IgD-negative memory B cell (primary cell): Measurements from ENCODE around the gene UBE2S. TPM values are rescaled to one million over a fixed set of nuclear protein-coding genes. Genes with fewer than 3 reads are reported as not detected.
"Not testable (repeated sequence)": the region's sequence is repeated elsewhere in the genome, so short reads cannot be mapped to it uniquely, and the experiment has no call there.

Experiments
- H3K27ac Mint-ChIP-seq, 3 donors: one replicate each; pipeline ENCODE4 v1.8.0; 2020 to 2022; ENCODE audit warnings: mild to moderate bottlenecking in 3 of 3, mixed read lengths in 3 of 3, moderate library complexity in 1 of 3
- H3K27me3 Mint-ChIP-seq: one replicate; pipeline ENCODE4 v1.8.0; 2021; ENCODE audit warnings: mixed read lengths
- H3K36me3 Mint-ChIP-seq: one replicate; pipeline ENCODE4 v1.8.0; 2020; ENCODE audit warnings: mild to moderate bottlenecking, mixed read lengths
- H3K4me1 Mint-ChIP-seq, 3 donors: one replicate each; pipeline ENCODE4 v1.8.0; 2020 to 2022; ENCODE audit warnings: mixed read lengths in 3 of 3, mild to moderate bottlenecking in 1 of 3
- H3K4me3 Mint-ChIP-seq, 4 donors: one replicate each; pipeline ENCODE4 v1.8.0; 2020 to 2022; ENCODE audit warnings: mild to moderate bottlenecking in 4 of 4, mixed read lengths in 4 of 4, moderate library complexity in 3 of 4
- H3K9me3 Mint-ChIP-seq, 3 donors: one replicate each; pipeline ENCODE4 v1.8.0; 2020 to 2021; ENCODE audit warnings: mixed read lengths in 3 of 3, mild to moderate bottlenecking in 1 of 3
- polyA plus RNA-seq: library from polyadenylated mRNA; unstranded; fragments of 300-500 nt; fragmentation: Illumina TruSeq; gene quantifications from one replicate; pipeline ENCODE4 v1.2.3, GENCODE V29; 2021

The UBE2S gene
- polyA plus RNA-seq, 1 donor from 2014 or later = 37.6 TPM

- H3K4me3 Mint-ChIP-seq = no peak overlapping the region
- H3K4me1 Mint-ChIP-seq = peaks cover 0 to 7% (median 0%) of the 10 kb centered on the region in 3 donors
- no peak overlapping the region for H3K27ac Mint-ChIP-seq
- peaks cover 2% of the 10 kb centered on the region for H3K36me3 Mint-ChIP-seq
- peaks cover 0 to 3% (median 0%) of the 10 kb centered on the region in 3 donors for H3K9me3 Mint-ChIP-seq
- H3K27me3 Mint-ChIP-seq = peaks cover 37% of the 10 kb centered on the region
These were observed 23.6 kb upstream of the UBE2S start for GRCh38 chr19:55431183-55431582.

GRCh38 chr19:55426042-55426441 is 18.5 kb upstream of the UBE2S start:
- Mint-ChIP-seq H3K27ac (no peak overlapping the region), H3K4me1 (peaks cover 0 to 4% (median 2%) of the 10 kb centered on the region in 3 donors), H3K4me3 (no peak overlapping the region), H3K36me3 (peaks cover 2% of the 10 kb centered on the region), H3K27me3 (peaks cover 39% of the 10 kb centered on the region), H3K9me3 (peaks cover 0 to 4% (median 2%) of the 10 kb centered on the region in 3 donors)

GRCh38 chr19:55424518-55424917 is 16.9 kb upstream of the UBE2S start:
- H3K36me3 Mint-ChIP-seq = peaks cover 2% of the 10 kb centered on the region
- H3K9me3 Mint-ChIP-seq = peaks cover 0 to 2% (median 2%) of the 10 kb centered on the region in 3 donors
- H3K4me1 Mint-ChIP-seq = peaks cover 0 to 2% (median 2%) of the 10 kb centered on the region in 3 donors
- peaks cover 37% of the 10 kb centered on the region for H3K27me3 Mint-ChIP-seq
- H3K27ac Mint-ChIP-seq = no peak overlapping the region
- no peak overlapping the region for H3K4me3 Mint-ChIP-seq

GRCh38 chr19:55423225-55424005 is 15.8 kb upstream of the UBE2S start:
- H3K27me3 Mint-ChIP-seq = peaks cover 30% of the 10 kb centered on the region
- peaks cover 0 to 2% (median 0%) of the 10 kb centered on the region in 3 donors for H3K4me1 Mint-ChIP-seq
- H3K36me3 Mint-ChIP-seq = peaks cover 2% of the 10 kb centered on the region
- peaks cover 0 to 2% (median 2%) of the 10 kb centered on the region in 3 donors for H3K9me3 Mint-ChIP-seq
- no peak overlapping the region for H3K27ac Mint-ChIP-seq
- no peak overlapping the region for H3K4me3 Mint-ChIP-seq

GRCh38 chr19:55421281-55421680 is 13.7 kb upstream of the UBE2S start:
- H3K4me3 Mint-ChIP-seq, H3K9me3 Mint-ChIP-seq, H3K27ac Mint-ChIP-seq: not testable (repeated sequence)

GRCh38 chr19:55419624-55420236 is 12.1 kb upstream of the UBE2S start:
- Mint-ChIP-seq H3K4me3 (no peak overlapping the region), H3K9me3 (peaks cover 0 to under 1% (median 0%) of the 10 kb centered on the region in 3 donors), H3K27me3 (peaks cover 24% of the 10 kb centered on the region), H3K36me3 (no peaks in the 10 kb centered on the region), H3K27ac (no peak overlapping the region), H3K4me1 (peaks cover 0 to 2% (median 0%) of the 10 kb centered on the region in 3 donors)

More at GRCh38 chr19:55421281-55421680, 13.7 kb upstream of the UBE2S start:
- peaks cover 30% of the 10 kb centered on the region for H3K27me3 Mint-ChIP-seq
- H3K36me3 Mint-ChIP-seq, H3K4me1 Mint-ChIP-seq: not testable (repeated sequence)

- H3K4me1 Mint-ChIP-seq = peaks cover 0 to 2% (median 0%) of the 10 kb centered on the region in 3 donors
- peaks cover 22% of the 10 kb centered on the region for H3K27me3 Mint-ChIP-seq
- H3K9me3 Mint-ChIP-seq = no peaks in the 10 kb centered on the region
- no peak overlapping the region for H3K4me3 Mint-ChIP-seq
- no peak overlapping the region for H3K27ac Mint-ChIP-seq
- no peaks in the 10 kb centered on the region for H3K36me3 Mint-ChIP-seq
These were observed 11.5 kb upstream of the UBE2S start for GRCh38 chr19:55419103-55419502.

GRCh38 chr19:55418185-55418584 is 10.6 kb upstream of the UBE2S start:
- no peak overlapping the region for H3K4me3 Mint-ChIP-seq
- no peaks in the 10 kb centered on the region for H3K36me3 Mint-ChIP-seq
- no peaks in the 10 kb centered on the region for H3K9me3 Mint-ChIP-seq
- H3K27me3 Mint-ChIP-seq = peaks cover 17% of the 10 kb centered on the region
- no peak overlapping the region for H3K27ac Mint-ChIP-seq
- H3K4me1 Mint-ChIP-seq = peaks cover 0 to 2% (median 0%) of the 10 kb centered on the region in 3 donors

GRCh38 chr19:55410168-55410567 is 2.6 kb upstream of the UBE2S start:
- Mint-ChIP-seq H3K27ac (peak overlapping the region in 1 of 3 donors; percentile 81), H3K9me3 (peaks cover 2 to 9% (median 6%) of the 10 kb centered on the region in 3 donors), H3K27me3 (no peaks in the 10 kb centered on the region), H3K4me1 (peaks cover 14 to 22% (median 18%) of the 10 kb centered on the region in 3 donors), H3K4me3 (peak overlapping the region in 1 of 4 donors; percentile 76), H3K36me3 (peaks cover 3% of the 10 kb centered on the region)

- peaks cover 14 to 22% (median 18%) of the 10 kb centered on the region in 3 donors for H3K4me1 Mint-ChIP-seq
- not testable (repeated sequence) for H3K9me3 Mint-ChIP-seq, H3K27me3 Mint-ChIP-seq, H3K36me3 Mint-ChIP-seq
- H3K4me3 Mint-ChIP-seq = peak overlapping the region in 2 of 4 donors; percentile 76 to 78
- H3K27ac Mint-ChIP-seq = peak overlapping the region in 2 of 3 donors; percentile 93 to 99
These were observed 1.6 kb upstream of the UBE2S start for GRCh38 chr19:55409179-55409578.

- Mint-ChIP-seq H3K27me3 (no peaks in the 10 kb centered on the region), H3K9me3 (peaks cover 2 to 9% (median 6%) of the 10 kb centered on the region in 3 donors), H3K4me3 (peak overlapping the region; percentile 87 to 97 (median 94)), H3K27ac (peak overlapping the region; percentile 93 to 99 (median 98)), H3K4me1 (peaks cover 14 to 22% (median 18%) of the 10 kb centered on the region in 3 donors), H3K36me3 (peaks cover 3% of the 10 kb centered on the region)
These were observed 915 bp upstream of the UBE2S start for GRCh38 chr19:55408533-55408872.

- peaks cover 7% of the 10 kb centered on the region for H3K36me3 Mint-ChIP-seq
- H3K4me3 Mint-ChIP-seq = peak overlapping the region; percentile 87 to 97 (median 94)
- peak overlapping the region; percentile 93 to 99 (median 98) for H3K27ac Mint-ChIP-seq
- H3K27me3 Mint-ChIP-seq = no peaks in the 10 kb centered on the region
- peaks cover 14 to 25% (median 18%) of the 10 kb centered on the region in 3 donors for H3K4me1 Mint-ChIP-seq
- peaks cover 2 to 9% (median 6%) of the 10 kb centered on the region in 3 donors for H3K9me3 Mint-ChIP-seq
These were observed 378 bp upstream of the UBE2S start for GRCh38 chr19:55407800-55408532.

GRCh38 chr19:55406826-55407549 is 600 bp downstream of the UBE2S start:
- Mint-ChIP-seq H3K36me3 (peaks cover 8% of the 10 kb centered on the region), H3K27me3 (no peaks in the 10 kb centered on the region), H3K4me1 (peaks cover 14 to 25% (median 18%) of the 10 kb centered on the region in 3 donors), H3K9me3 (peaks cover 2 to 9% (median 6%) of the 10 kb centered on the region in 3 donors), H3K27ac (peak overlapping the region; percentile 76 to 98 (median 93)), H3K4me3 (peak overlapping the region; percentile 87 to 97 (median 94))

- H3K4me3 Mint-ChIP-seq = peak overlapping the region; percentile 87 to 97 (median 92)
- H3K36me3 Mint-ChIP-seq = peaks cover 8% of the 10 kb centered on the region
- H3K9me3 Mint-ChIP-seq = peaks cover 2 to 9% (median 5%) of the 10 kb centered on the region in 3 donors
- H3K27me3 Mint-ChIP-seq = no peaks in the 10 kb centered on the region
- H3K27ac Mint-ChIP-seq = peak overlapping the region in 2 of 3 donors; percentile 76 to 93
- peaks cover 14 to 25% (median 18%) of the 10 kb centered on the region in 3 donors for H3K4me1 Mint-ChIP-seq
These were observed 1.3 kb downstream of the UBE2S start for GRCh38 chr19:55406091-55406825.
